ENCODE data around the gene CDC14B.
"Not testable (repeated sequence)": the region's sequence is repeated elsewhere in the genome, so short reads cannot be mapped to it uniquely, and the experiment has no call there.

CDC14B gene

GRCh38 chr9:96524764-96525163 lies 94.9 kb downstream of the CDC14B start:
- DNase-seq: no peak

- DNase-seq: peak; percentile 16
Measured at GRCh38 chr9:96524045-96524444, 95.6 kb downstream of the CDC14B start.

GRCh38 chr9:96523374-96523773 lies 96.3 kb downstream of the CDC14B start:
- DNase-seq: no peak

- DNase-seq: no peak
Measured at GRCh38 chr9:96522366-96522765, 97.3 kb downstream of the CDC14B start.

- DNase-seq: no peak
Measured at GRCh38 chr9:96519787-96520186, 99.9 kb downstream of the CDC14B start.

- DNase-seq: no peak
Measured at GRCh38 chr9:96519095-96519494, 100.5 kb downstream of the CDC14B start.

GRCh38 chr9:96515621-96516470 lies 103.8 kb downstream of the CDC14B start:
- no peak for DNase-seq

- no peak for DNase-seq
Measured at GRCh38 chr9:96514800-96515158, 104.9 kb downstream of the CDC14B start.

GRCh38 chr9:96514108-96514799 lies 105.4 kb downstream of the CDC14B start:
- no peak for DNase-seq

GRCh38 chr9:96513622-96514021 lies 106.0 kb downstream of the CDC14B start:
- DNase-seq: no peak

GRCh38 chr9:96512240-96512639 lies 107.4 kb downstream of the CDC14B start:
- no peak for DNase-seq

GRCh38 chr9:96510258-96510657 lies 109.4 kb downstream of the CDC14B start:
- no peak for DNase-seq

GRCh38 chr9:96509848-96510247 lies 109.8 kb downstream of the CDC14B start:
- no peak for DNase-seq

GRCh38 chr9:96509026-96509425 lies 110.6 kb downstream of the CDC14B start:
- no peak for DNase-seq

GRCh38 chr9:96508227-96508940 lies 111.3 kb downstream of the CDC14B start:
- no peak for DNase-seq

GRCh38 chr9:96505316-96505991 lies 114.2 kb downstream of the CDC14B start:
- no peak for DNase-seq

GRCh38 chr9:96503918-96504317 lies 115.7 kb downstream of the CDC14B start:
- DNase-seq: no peak

GRCh38 chr9:96503374-96503748 lies 116.3 kb downstream of the CDC14B start:
- DNase-seq: not testable (repeated sequence)

- no peak for DNase-seq
Measured at GRCh38 chr9:96502539-96503373, 116.9 kb downstream of the CDC14B start.

GRCh38 chr9:96501633-96502538 lies 117.8 kb downstream of the CDC14B start:
- DNase-seq: no peak

Data from NCI-H82 (cell line).